Neuronal stem cell (in vitro differentiated cells): ENCODE data around the gene PRKAG3.

Experiments
- DNase-seq: peaks from one replicate; pipeline ENCODE4 v3.0.0-alpha.2; 2013; ENCODE audit warnings: low spot score
- H2AFZ ChIP-seq: one replicate; pipeline ENCODE4 v1.6.1; 2013; ENCODE audit warnings: mild to moderate bottlenecking, low read length, inconsistent platforms
- H2AK5ac ChIP-seq: 2 replicates; pipeline ENCODE4 v1.6.1; 2013; ENCODE audit warnings: low read depth, mild to moderate bottlenecking, inconsistent platforms, low read length, moderate library complexity, mixed read lengths
- H2BK120ac ChIP-seq: 2 replicates; pipeline ENCODE4 v1.6.1; 2013; ENCODE audit warnings: low read depth, mild to moderate bottlenecking, inconsistent platforms, low read length, moderate library complexity, mixed read lengths
- H2BK12ac ChIP-seq: one replicate; pipeline ENCODE4 v1.6.1; 2013; ENCODE audit warnings: low read length, inconsistent platforms
- H2BK15ac ChIP-seq: 2 replicates; pipeline ENCODE4 v1.6.1; 2013; ENCODE audit warnings: mild to moderate bottlenecking, low read length, inconsistent platforms, mixed read lengths
- H2BK5ac ChIP-seq: one replicate; pipeline ENCODE4 v1.6.1; 2013; ENCODE audit warnings: inconsistent platforms, mild to moderate bottlenecking, low read length, moderate library complexity
- H3K14ac ChIP-seq: one replicate; pipeline ENCODE4 v1.6.1; 2013; ENCODE audit warnings: low read length, inconsistent platforms
- H3K18ac ChIP-seq: 2 replicates; pipeline ENCODE4 v1.6.1; 2013; ENCODE audit warnings: low read length, inconsistent platforms
- H3K23ac ChIP-seq: 2 replicates; pipeline ENCODE4 v1.6.1; 2013; ENCODE audit warnings: low read depth, mild to moderate bottlenecking, mixed read lengths, low read length, inconsistent platforms; ENCODE audit not compliant: poor library complexity
- H3K27ac ChIP-seq: replicated peaks from 3 replicates; pipeline ENCODE4 v1.5.1; 2013; ENCODE audit warnings: low read length, inconsistent platforms
- H3K27me3 ChIP-seq, 3 experiments: 2 replicates each; pipeline ENCODE4 v1.6.1; 2013; ENCODE audit warnings: low read length in 3 of 3, mild to moderate bottlenecking in 2 of 3, inconsistent platforms in 1 of 3, low read depth in 1 of 3, mixed read lengths in 1 of 3, moderate library complexity in 1 of 3; ENCODE audit not compliant: control insufficient read depth in 3 of 3, insufficient read depth in 3 of 3
- H3K36me3 ChIP-seq, 2 donors: replicated peaks in 1 of 2; 2 replicates each; pipeline ENCODE4 v1.6.1; 2013; ENCODE audit warnings: low read length in 2 of 2; ENCODE audit not compliant: control insufficient read depth in 2 of 2, insufficient read depth in 2 of 2
- H3K4ac ChIP-seq: 2 replicates; pipeline ENCODE4 v1.6.1; 2013; ENCODE audit warnings: inconsistent platforms, mild to moderate bottlenecking, low read length, moderate library complexity
- H3K4me1 ChIP-seq, 2 donors: 1 replicate in 1 of 2; 2 replicates in 1 of 2; pipeline ENCODE4 v1.6.1; 2013; ENCODE audit warnings: low read length in 2 of 2, low read depth in 1 of 2; ENCODE audit not compliant: control insufficient read depth in 2 of 2, insufficient read depth in 1 of 2
- H3K4me2 ChIP-seq: one replicate; pipeline ENCODE4 v1.6.1; 2013; ENCODE audit warnings: mild to moderate bottlenecking, low read length, inconsistent platforms; ENCODE audit not compliant: insufficient read depth, poor library complexity, severe bottlenecking
- H3K4me3 ChIP-seq, 2 donors: 2 replicates each; pipeline ENCODE4 v1.5.1; 2013; ENCODE audit warnings: low read length in 2 of 2, mild to moderate bottlenecking in 2 of 2, inconsistent platforms in 1 of 2, moderate library complexity in 1 of 2
- H3K79me1 ChIP-seq: one replicate; pipeline ENCODE4 v1.6.1; 2013; ENCODE audit warnings: low read depth, mild to moderate bottlenecking, inconsistent platforms, low read length, moderate library complexity
- H3K9ac ChIP-seq: one replicate; pipeline ENCODE4 v1.6.1; 2013; ENCODE audit warnings: mild to moderate bottlenecking, low read depth, low read length, inconsistent platforms; ENCODE audit not compliant: poor library complexity
- H3K9me3 ChIP-seq, 2 donors: replicated peaks in 1 of 2; 2 replicates each; pipeline versions ENCODE3 to v1.6.1; 2013; ENCODE audit warnings: low read length in 2 of 2, mild to moderate bottlenecking in 2 of 2, inconsistent platforms in 1 of 2, low read depth in 1 of 2, mixed read lengths in 1 of 2, moderate library complexity in 1 of 2; ENCODE audit not compliant: control insufficient read depth in 2 of 2, insufficient read depth in 1 of 2
- H4K8ac ChIP-seq: one replicate; pipeline ENCODE4 v1.6.1; 2013; ENCODE audit warnings: low read depth, mild to moderate bottlenecking, inconsistent platforms, low read length, moderate library complexity
- H4K91ac ChIP-seq: one replicate; pipeline ENCODE4 v1.6.1; 2013; ENCODE audit warnings: low read length, low read depth, mild to moderate bottlenecking, inconsistent platforms; ENCODE audit not compliant: poor library complexity
- WGBS, 2 donors: extraction: QIAGEN DNeasy Blood & Tissue Kit; methylation state at CpG; one replicate each; pipeline ENCODE4 v1.1.7; 2013; ENCODE audit warnings: missing lambda C conversion rate in 2 of 2, mixed read lengths in 1 of 2; ENCODE audit not compliant: insufficient read length in 2 of 2, insufficient replicate concordance in 1 of 2; ENCODE audit errors: extremely low coverage in 2 of 2; 5-methylcytosine and 5-hydroxymethylcytosine counted together

The PRKAG3 gene

GRCh38 chr2:218781691-218782527, 49.7 kb downstream of the PRKAG3 start, which contains the start of gene CYP27A1:
Gene CYP27A1 (plus strand): TSS chr2:218782147. CDS start chr2:218782183, 36 bp downstream.
- no peak within 1 kb of the TSS for H4K91ac ChIP-seq
- no peak within 1 kb of the TSS for H2BK15ac ChIP-seq
- H3K4ac ChIP-seq: no peak within 1 kb of the TSS
- no peak within 1 kb of the TSS for H3K14ac ChIP-seq
- peaks cover 4 to 30% (median 12%) of the 10 kb centered on the region in 3 experiments for H3K27me3 ChIP-seq
- no peak within 1 kb of the TSS for H4K8ac ChIP-seq
- no peak within 1 kb of the TSS for H2BK5ac ChIP-seq
- H3K4me1 ChIP-seq: peaks cover 0 to 1% of the 10 kb centered on the region in 2 donors
- peak within 1 kb of the TSS; percentile 82 for H2AFZ ChIP-seq
- peak within 1 kb of the TSS; percentile 29 for H3K18ac ChIP-seq
- peak within 1 kb of the TSS; percentile 72 for H3K4me2 ChIP-seq
- peak within 1 kb of the TSS; percentile 38 to 76 for H3K4me3 ChIP-seq
- H3K36me3 ChIP-seq: no peaks in the 10 kb centered on the region
- no peak within 1 kb of the TSS for H3K27ac ChIP-seq
- peaks cover 3 to 5% of the 10 kb centered on the region in 2 donors for H3K9me3 ChIP-seq
- no peak within 1 kb of the TSS for H2AK5ac ChIP-seq
- H3K9ac ChIP-seq: peak within 1 kb of the TSS; percentile 75
- no peak within 1 kb of the TSS for H2BK12ac ChIP-seq
- peak; percentile 24 for DNase-seq
- no CpG with 5 or more reads among the region's 76 CpGs for WGBS, 2 donors
- no peak within 1 kb of the TSS for H2BK120ac ChIP-seq
- H3K79me1 ChIP-seq: no peaks in the 10 kb centered on the region
- peak within 1 kb of the TSS; percentile 14 for H3K23ac ChIP-seq

DNA sequence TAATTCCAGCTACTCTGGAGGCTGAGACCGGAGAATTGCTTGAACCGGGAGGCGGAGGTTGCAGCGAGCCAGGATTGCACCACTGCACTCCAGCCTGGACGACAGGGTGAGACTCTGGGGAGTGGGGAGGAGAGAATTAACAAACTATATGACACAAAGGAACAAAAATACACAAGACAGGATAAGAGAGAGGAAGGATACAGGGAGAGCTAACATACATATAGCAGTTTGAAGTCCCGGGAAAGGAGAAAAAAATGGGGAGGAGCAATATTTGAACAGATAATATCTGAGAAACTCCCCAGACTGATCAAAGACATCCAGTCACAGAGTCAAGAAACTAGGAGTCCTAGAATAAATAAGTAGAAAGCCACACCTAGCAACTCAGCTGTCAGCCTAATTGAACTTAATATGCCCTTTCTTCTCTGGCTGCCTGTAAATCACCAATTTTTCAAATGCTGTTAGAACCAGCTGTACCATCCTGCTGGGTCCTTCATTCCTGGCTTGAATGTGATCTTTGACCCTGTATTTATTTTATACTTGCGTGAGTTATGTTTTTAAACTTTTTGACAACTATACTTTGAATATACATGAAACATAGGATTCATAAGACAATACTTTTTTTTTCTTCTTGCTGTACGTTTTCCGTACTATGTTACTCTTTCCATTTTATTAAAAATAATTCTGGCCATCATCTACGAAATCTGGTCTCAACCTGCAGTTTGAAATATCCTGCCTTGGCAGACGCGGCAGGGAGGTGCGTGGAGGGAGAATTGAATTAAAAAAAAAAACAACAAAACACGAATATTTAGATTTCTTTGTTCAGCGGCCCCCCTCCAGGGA, 50.5 kb downstream of the PRKAG3 start:
- Histone ChIP-seq H3K18ac (no peak overlapping the region), H2BK5ac (no peak overlapping the region), H3K36me3 (no peaks in the 10 kb centered on the region), H3K27ac (no peak overlapping the region), H3K4me1 (peaks cover 0 to 1% of the 10 kb centered on the region in 2 donors), H3K14ac (no peak overlapping the region), H3K4me2 (peak overlapping the region; percentile 72), H2BK120ac (no peak overlapping the region), H3K4ac (no peak overlapping the region), H3K9me3 (peaks cover 3 to 7% of the 10 kb centered on the region in 2 donors), H3K4me3 (peak overlapping the region in 1 of 2 donors; percentile 38), H3K79me1 (no peaks in the 10 kb centered on the region), H2BK12ac (no peak overlapping the region), H4K8ac (peak overlapping the region; percentile 68), H2AK5ac (no peak overlapping the region), H3K9ac (no peak overlapping the region), H4K91ac (no peak overlapping the region), H2AFZ (peak overlapping the region; percentile 82), H2BK15ac (no peak overlapping the region), H3K23ac (no peak overlapping the region), H3K27me3 (peaks cover 4 to 30% (median 10%) of the 10 kb centered on the region in 3 experiments)
- no peak for DNase-seq
- WGBS, 2 donors: no CpG with 5 or more reads among the region's 15 CpGs

GRCh38 chr2:218780046-218780445, 51.6 kb downstream of the PRKAG3 start:
- no peak overlapping the region for H2BK120ac ChIP-seq
- H3K27me3 ChIP-seq: peaks cover 4 to 30% (median 9%) of the 10 kb centered on the region in 3 experiments
- H3K27ac ChIP-seq: no peak overlapping the region
- H3K14ac ChIP-seq: no peak overlapping the region
- H3K23ac ChIP-seq: no peak overlapping the region
- no peak overlapping the region for H2AK5ac ChIP-seq
- no peaks in the 10 kb centered on the region for H3K36me3 ChIP-seq
- no peak overlapping the region for H4K8ac ChIP-seq
- H3K9ac ChIP-seq: no peak overlapping the region
- no peak overlapping the region for H2BK12ac ChIP-seq
- no peak overlapping the region for H3K4me2 ChIP-seq
- WGBS, 2 donors: no CpG with 5 or more reads among the region's 2 CpGs
- no peak overlapping the region for H3K4ac ChIP-seq
- no peak overlapping the region for H2BK15ac ChIP-seq
- DNase-seq: no peak
- no peak overlapping the region for H2BK5ac ChIP-seq
- no peak overlapping the region for H4K91ac ChIP-seq
- H3K4me3 ChIP-seq: no peak overlapping the region
- H3K18ac ChIP-seq: no peak overlapping the region
- peaks cover 0 to 1% of the 10 kb centered on the region in 2 donors for H3K4me1 ChIP-seq
- peaks cover 3 to 10% of the 10 kb centered on the region in 2 donors for H3K9me3 ChIP-seq
- H2AFZ ChIP-seq: no peak overlapping the region
- H3K79me1 ChIP-seq: no peaks in the 10 kb centered on the region
